HepG2 (cell line): ENCODE data around the gene PSMD3. TPM values are rescaled to one million over a fixed set of nuclear protein-coding genes. Genes with fewer than 3 reads are reported as not detected.
A peak's percentile ranks its signal among the peaks of the same experiment; 100 is the strongest.

Experiments used
- AKNA ChIP-seq: sonication (generic); formaldehyde crosslinking; IDR thresholded peaks from 2 replicates; pipeline ENCODE4 v1.4.0; 2020; ENCODE audit warnings: missing genetic modification reagents, borderline replicate concordance
- ASH2L ChIP-seq: fragments of 300-600, 200-600 bp; sonication (generic); IDR thresholded peaks from 2 replicates; pipeline ENCODE4 v1.7.0; 2017; ENCODE audit warnings: low read depth, mild to moderate bottlenecking, moderate library complexity, mixed read lengths, low read length; ENCODE audit not compliant: insufficient read length
- BORCS8-MEF2B ChIP-seq: sonication (generic); formaldehyde crosslinking; IDR thresholded peaks from 2 replicates; pipeline ENCODE4 v1.8.0; 2022; ENCODE audit warnings: mild to moderate bottlenecking, missing genetic modification reagents
- CENPX ChIP-seq: sonication (generic); formaldehyde crosslinking; IDR thresholded peaks from 2 replicates; pipeline ENCODE4 v1.9.0; 2021; ENCODE audit warnings: mild to moderate bottlenecking, missing genetic modification reagents, moderate library complexity
- CHD4 ChIP-seq: fragments of 200-600 bp; sonication (generic); IDR thresholded peaks from 2 replicates; pipeline ENCODE4 v1.7.0; 2017; ENCODE audit warnings: mild to moderate bottlenecking, low read length, borderline replicate concordance
- HDAC6 ChIP-seq: fragments of 200-600 bp; sonication (generic); IDR thresholded peaks from 2 replicates; pipeline ENCODE4 v1.7.0; 2017; ENCODE audit warnings: mild to moderate bottlenecking, antibody characterized with exemption, low read length, low read depth
- JDP2 ChIP-seq: sonication (generic); formaldehyde crosslinking; IDR thresholded peaks from 2 replicates; pipeline ENCODE4 v1.8.1; 2022; ENCODE audit warnings: missing genetic modification reagents, borderline replicate concordance
- MBD4 ChIP-seq: IDR thresholded peaks from 2 replicates; pipeline ENCODE4 v1.6.1; 2012; ENCODE audit warnings: low read length, inconsistent platforms, borderline replicate concordance
- NFRKB ChIP-seq: fragments of 450-650 bp; IDR thresholded peaks from 2 replicates; pipeline ENCODE4 v1.6.1; 2017
- RFX3 ChIP-seq: IDR thresholded peaks from 2 replicates; pipeline ENCODE4 v1.6.1; 2016; ENCODE audit warnings: missing biosample characterization, missing genetic modification reagents
- SALL1 ChIP-seq: sonication (generic); formaldehyde crosslinking; IDR thresholded peaks from 2 replicates; pipeline ENCODE4 v1.8.0; 2022; ENCODE audit warnings: mild to moderate bottlenecking, missing genetic modification reagents
- SMAD9 ChIP-seq: sonication (generic); formaldehyde crosslinking; IDR thresholded peaks from 2 replicates; pipeline ENCODE4 v1.5.1; 2020; ENCODE audit warnings: mild to moderate bottlenecking, missing genetic modification reagents
- SRSF4 ChIP-seq: fragments of 200-400 bp; formaldehyde crosslinking; IDR thresholded peaks from one replicate; pipeline ENCODE4 v1.6.1; 2018; ENCODE audit warnings: mild to moderate bottlenecking, low read depth, low read length, moderate library complexity; ENCODE audit not compliant: poor library complexity, severe bottlenecking
- TFAP4 ChIP-seq: sonication (generic); IDR thresholded peaks from 2 replicates; pipeline ENCODE4 v1.6.1; 2016; ENCODE audit warnings: low read depth, borderline replicate concordance
- WIZ ChIP-seq: sonication (generic); formaldehyde crosslinking; IDR thresholded peaks from 2 replicates; pipeline ENCODE4 v1.5.1; 2020; ENCODE audit warnings: mild to moderate bottlenecking, missing genetic modification reagents
- ZBTB43 ChIP-seq: sonication (generic); formaldehyde crosslinking; conservative IDR thresholded peaks from 2 replicates; pipeline ENCODE4 v1.4.0; 2020; ENCODE audit warnings: missing genetic modification reagents
- ZNF138 ChIP-seq: sonication (generic); formaldehyde crosslinking; IDR thresholded peaks from 2 replicates; pipeline ENCODE4 v1.5.0; 2020; ENCODE audit warnings: mild to moderate bottlenecking, low read depth, missing genetic modification reagents
- ZNF670 ChIP-seq: sonication (generic); formaldehyde crosslinking; IDR thresholded peaks from 2 replicates; pipeline ENCODE4 v1.8.0; 2022; ENCODE audit warnings: mild to moderate bottlenecking, missing genetic modification reagents, borderline replicate concordance
- ZNF724P ChIP-seq: sonication (generic); formaldehyde crosslinking; IDR thresholded peaks from 2 replicates; pipeline ENCODE4 v1.8.0; 2022; ENCODE audit warnings: missing genetic modification reagents, borderline replicate concordance
- ZNF773 ChIP-seq: sonication (generic); formaldehyde crosslinking; IDR thresholded peaks from 2 replicates; pipeline ENCODE4 v1.4.0; 2020; ENCODE audit warnings: missing genetic modification reagents, borderline replicate concordance
- ZNF777 ChIP-seq: sonication (generic); formaldehyde crosslinking; IDR thresholded peaks from 2 replicates; pipeline ENCODE4 v1.4.0; 2020; ENCODE audit warnings: missing genetic modification reagents
- ZNF879 ChIP-seq: sonication (generic); formaldehyde crosslinking; IDR thresholded peaks from 2 replicates; pipeline ENCODE4 v1.8.1; 2023; ENCODE audit warnings: missing genetic modification reagents
- polyA plus RNA-seq, 8 experiments: library from polyadenylated mRNA; depleted of rRNA in 3 of 8; stranded (reverse) in 7 of 8; unstranded in 1 of 8; fragments of >200 nt; fragmentation: Illumina TruSeq in 4 of 8; extraction: Trizol in 4 of 8; gene quantifications; 2 replicates each; pipeline versions ENCODE4 v1.2.1 to v1.2.3, GENCODE V29; 2011 to 2016; ENCODE audit warnings: low read depth in 4 of 8, missing spikeins in 1 of 8, mixed read lengths in 1 of 8; ENCODE audit not compliant: insufficient read depth in 1 of 8
- total RNA-seq, 5 experiments: library from RNA; depleted of rRNA; stranded (reverse); fragments of >200 nt; fragmentation: Illumina TruSeq; extraction: Trizol; gene quantifications; 2 replicates each; pipeline ENCODE4 v1.2.3, GENCODE V29; 2016; ENCODE audit warnings: low read depth in 1 of 5

PSMD3 gene
- total and polyA plus RNA-seq, 2 of the 13 experiments (the other 11 are each of a cell fraction or from before 2014, with no cell fraction given) = 97.4 to 146 TPM

- TF ChIP-seq TFAP4 (peak; percentile 82; the same call in 1 of the 2 replicates), NFRKB (no peak), HDAC6 (no peak), ZNF138 (peak; percentile 75; the same call in 1 of the 2 replicates), SRSF4 (no peak), ZNF724P (CRISPR knock-in tag) (peak; percentile 98), CHD4 (no peak), SMAD9 (CRISPR knock-in tag) (0 out of 2 replicates have a peak, but pooled peaks have one; percentile 77), ZNF777 (CRISPR knock-in tag) (peak; percentile 80), ZNF773 (CRISPR knock-in tag) (peak; percentile 96), SALL1 (CRISPR knock-in tag) (peak; percentile 96), MBD4 (no peak), BORCS8-MEF2B (CRISPR knock-in tag) (peak; percentile 93), ZNF670 (CRISPR knock-in tag) (peak; percentile 93), WIZ (CRISPR knock-in tag) (peak; percentile 95; the same call in 1 of the 2 replicates), RFX3 (CRISPR knock-in tag) (peak; percentile 42; the same call in 1 of the 2 replicates), ZNF879 (CRISPR knock-in tag) (peak; percentile 83; the same call in 1 of the 2 replicates), ASH2L (peak; percentile 99), ZBTB43 (CRISPR knock-in tag) (peak; percentile 79), JDP2 (CRISPR knock-in tag) (peak; percentile 75; the same call in 1 of the 2 replicates), AKNA (CRISPR knock-in tag) (peak; percentile 85), CENPX (CRISPR knock-in tag) (no peak)
Observed at GRCh38 chr17:39980351-39981206, at the start of gene PSMD3 (continued).
